ENCODE data around the gene TNS1.

DNA sequence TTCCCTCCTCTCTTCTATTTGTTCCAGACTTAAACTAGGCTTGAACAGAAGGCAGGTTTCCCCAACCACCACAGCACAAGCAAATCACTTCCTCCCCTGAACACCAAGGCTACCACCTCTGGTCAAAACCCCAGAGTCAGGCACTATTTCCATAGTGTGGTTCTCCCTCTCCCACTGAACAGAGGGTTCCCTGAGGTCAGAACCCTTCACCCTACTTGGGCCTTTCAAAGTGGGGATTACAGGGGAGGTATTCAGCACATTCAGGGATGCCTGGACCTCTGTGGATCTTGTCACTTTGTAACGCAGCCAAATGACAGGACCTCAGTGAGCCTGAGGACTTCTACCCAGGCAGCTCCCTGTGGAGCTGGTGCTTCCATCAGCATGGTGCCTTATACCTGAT is 88.7 kb downstream of the TNS1 start:
- TF ChIP-seq, protein P1, sequence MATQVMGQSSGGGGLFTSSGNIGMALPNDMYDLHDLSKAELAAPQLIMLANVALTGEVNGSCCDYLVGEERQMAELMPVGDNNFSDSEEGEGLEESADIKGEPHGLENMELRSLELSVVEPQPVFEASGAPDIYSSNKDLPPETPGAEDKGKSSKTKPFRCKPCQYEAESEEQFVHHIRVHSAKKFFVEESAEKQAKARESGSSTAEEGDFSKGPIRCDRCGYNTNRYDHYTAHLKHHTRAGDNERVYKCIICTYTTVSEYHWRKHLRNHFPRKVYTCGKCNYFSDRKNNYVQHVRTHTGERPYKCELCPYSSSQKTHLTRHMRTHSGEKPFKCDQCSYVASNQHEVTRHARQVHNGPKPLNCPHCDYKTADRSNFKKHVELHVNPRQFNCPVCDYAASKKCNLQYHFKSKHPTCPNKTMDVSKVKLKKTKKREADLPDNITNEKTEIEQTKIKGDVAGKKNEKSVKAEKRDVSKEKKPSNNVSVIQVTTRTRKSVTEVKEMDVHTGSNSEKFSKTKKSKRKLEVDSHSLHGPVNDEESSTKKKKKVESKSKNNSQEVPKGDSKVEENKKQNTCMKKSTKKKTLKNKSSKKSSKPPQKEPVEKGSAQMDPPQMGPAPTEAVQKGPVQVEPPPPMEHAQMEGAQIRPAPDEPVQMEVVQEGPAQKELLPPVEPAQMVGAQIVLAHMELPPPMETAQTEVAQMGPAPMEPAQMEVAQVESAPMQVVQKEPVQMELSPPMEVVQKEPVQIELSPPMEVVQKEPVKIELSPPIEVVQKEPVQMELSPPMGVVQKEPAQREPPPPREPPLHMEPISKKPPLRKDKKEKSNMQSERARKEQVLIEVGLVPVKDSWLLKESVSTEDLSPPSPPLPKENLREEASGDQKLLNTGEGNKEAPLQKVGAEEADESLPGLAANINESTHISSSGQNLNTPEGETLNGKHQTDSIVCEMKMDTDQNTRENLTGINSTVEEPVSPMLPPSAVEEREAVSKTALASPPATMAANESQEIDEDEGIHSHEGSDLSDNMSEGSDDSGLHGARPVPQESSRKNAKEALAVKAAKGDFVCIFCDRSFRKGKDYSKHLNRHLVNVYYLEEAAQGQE (IDR thresholded peaks at IDR 0.05; ENCODE audit: insufficient replicate concordance, low read depth), result no peak
- TF ChIP-seq, protein P2, sequence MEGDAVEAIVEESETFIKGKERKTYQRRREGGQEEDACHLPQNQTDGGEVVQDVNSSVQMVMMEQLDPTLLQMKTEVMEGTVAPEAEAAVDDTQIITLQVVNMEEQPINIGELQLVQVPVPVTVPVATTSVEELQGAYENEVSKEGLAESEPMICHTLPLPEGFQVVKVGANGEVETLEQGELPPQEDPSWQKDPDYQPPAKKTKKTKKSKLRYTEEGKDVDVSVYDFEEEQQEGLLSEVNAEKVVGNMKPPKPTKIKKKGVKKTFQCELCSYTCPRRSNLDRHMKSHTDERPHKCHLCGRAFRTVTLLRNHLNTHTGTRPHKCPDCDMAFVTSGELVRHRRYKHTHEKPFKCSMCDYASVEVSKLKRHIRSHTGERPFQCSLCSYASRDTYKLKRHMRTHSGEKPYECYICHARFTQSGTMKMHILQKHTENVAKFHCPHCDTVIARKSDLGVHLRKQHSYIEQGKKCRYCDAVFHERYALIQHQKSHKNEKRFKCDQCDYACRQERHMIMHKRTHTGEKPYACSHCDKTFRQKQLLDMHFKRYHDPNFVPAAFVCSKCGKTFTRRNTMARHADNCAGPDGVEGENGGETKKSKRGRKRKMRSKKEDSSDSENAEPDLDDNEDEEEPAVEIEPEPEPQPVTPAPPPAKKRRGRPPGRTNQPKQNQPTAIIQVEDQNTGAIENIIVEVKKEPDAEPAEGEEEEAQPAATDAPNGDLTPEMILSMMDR (IDR thresholded peaks at IDR 0.05; ENCODE audit: insufficient read depth, low read length), result no peak
